ENCODE results near the gene ALPL.
A peak's percentile ranks its signal among the peaks of the same experiment; 100 is the strongest.

The ALPL gene

GRCh38 chr1:21584096-21584495 is 74.9 kb downstream of the ALPL start:
- no peak for DNase-seq

DNA sequence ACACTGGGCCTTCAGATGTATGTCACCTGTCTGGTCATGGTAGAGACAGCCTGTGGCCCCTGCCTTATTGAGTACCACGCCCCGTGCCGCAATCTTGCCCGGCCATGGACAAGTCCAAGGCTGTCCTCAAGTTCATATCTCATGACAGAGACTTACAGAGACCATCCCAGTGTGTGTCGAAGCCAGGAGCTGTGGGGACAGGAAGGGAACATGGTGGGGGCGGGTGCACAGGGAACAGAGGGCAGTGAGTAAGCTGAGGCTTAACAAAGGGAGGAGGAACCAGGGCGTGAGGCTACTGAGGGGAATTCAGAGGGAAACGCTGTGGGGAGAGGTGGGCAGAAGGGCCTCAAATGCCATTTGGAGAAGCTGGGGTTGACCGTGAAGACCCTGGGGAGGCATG is 75.8 kb downstream of the ALPL start:
- no peak for DNase-seq

DNA sequence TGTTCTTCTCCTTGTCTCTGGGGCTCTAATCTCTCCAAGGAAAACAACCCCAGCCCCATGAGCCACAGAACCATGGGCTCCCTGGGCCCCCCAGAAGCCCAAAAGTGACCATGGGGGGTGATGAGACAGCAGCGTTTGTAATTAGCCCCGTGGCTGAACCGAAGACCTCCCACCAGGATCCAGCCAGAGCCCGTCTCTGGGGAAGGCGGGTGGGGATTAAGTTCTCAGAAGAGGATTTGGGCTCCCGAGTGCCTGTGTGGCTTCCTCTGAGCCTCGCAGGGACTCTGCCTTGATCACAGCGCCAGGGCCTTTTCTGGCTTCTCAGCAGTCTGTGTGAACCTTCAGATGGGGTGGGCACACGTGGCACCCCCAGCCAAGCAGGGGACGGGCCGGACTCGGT is 77.0 kb downstream of the ALPL start:
- DNase-seq: no peak

DNA sequence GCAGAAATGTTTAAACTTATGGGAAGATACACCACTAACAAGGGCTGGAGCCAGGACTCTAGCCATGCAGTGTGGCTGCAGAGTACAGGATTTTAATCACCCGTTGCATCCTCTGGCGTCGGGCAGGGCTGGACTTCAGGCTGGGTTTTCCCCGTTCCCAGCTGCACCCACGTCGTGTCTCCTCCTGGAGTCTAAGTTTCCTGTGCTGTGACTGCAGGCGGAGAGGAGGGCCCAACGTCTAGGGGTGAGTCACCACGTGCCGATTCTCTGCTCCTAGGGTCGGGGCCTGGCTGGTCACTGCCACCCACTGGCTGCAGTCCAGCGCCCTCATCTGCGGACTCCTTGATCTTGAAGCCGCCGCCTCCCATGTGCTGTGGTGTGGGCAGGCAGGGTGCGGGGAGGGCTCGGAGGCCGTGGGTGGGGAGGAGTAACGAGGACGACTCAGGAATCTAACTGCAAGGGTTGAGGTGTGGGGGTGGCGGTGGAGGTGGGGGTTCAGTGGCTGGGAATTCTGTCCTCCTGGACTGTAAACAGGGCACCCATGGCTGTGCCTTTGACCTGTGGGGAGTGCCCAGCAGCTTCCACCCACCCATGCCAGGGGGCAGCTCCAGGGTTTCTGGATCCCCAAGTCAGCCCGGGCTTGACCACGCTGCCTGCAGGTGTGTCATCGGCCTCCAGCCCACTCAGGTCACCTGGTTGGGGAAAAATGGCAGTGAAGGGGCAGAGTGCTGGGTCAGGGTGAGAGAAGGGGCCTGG is 77.8 kb downstream of the ALPL start:
- DNase-seq: no peak

DNA sequence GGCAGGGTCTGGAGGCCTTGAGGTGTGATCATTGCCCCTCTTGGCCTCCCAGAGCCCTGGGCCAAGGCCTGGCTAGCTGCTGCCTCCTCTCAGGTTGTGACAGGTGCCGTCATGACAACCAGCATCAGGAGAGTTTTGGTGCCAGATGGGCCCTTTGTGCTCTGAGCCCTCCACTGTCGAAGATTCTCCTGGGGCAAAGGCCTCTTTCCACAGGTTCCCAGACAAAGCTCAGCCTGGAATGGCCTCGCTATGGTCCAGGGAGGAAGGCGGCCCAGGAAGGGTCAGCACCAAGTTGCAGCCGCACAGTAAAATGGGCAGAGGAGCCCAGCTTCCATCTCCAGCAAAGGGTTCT is 78.4 kb downstream of the ALPL start:
- no peak for DNase-seq

- no peak for DNase-seq
These were observed 80.4 kb downstream of the ALPL start for GRCh38 chr1:21589618-21590017.

DNA sequence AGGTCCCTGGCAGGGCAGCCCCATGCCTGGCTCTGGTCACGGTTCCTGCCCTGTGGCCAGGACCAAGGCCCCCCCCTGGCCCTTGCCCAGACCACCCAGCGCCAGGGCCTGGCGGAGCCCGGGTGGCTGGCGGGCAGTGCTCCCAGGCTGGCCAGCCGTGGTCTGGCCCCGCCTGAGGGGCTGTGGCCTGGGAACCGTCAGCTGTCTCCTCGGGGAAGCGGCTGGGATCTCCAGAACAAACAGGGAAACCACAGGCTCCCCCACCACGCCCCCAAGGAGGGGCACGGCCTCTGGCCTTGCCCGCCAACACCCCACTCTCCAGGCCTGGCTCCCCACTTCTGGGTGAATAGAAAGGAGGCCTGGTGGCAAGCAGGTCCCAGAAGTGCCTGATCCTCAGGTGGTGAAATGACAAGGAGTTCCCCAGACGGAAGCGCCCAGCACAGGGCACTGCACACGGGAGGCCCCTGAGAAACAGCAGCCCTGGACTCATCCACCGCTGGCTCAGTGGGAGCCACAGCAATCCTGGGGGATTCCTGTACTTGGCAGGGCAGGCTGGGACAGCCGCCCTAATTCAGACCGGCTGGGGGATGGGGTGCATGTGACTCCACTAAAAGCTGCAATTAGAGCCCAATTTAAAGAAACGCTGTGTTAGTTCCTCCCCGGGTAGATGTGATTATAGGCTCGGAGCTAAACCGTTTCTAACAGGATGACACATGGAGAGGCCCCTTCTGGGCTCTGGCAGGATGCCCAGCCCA is 81.1 kb downstream of the ALPL start:
- DNase-seq: no peak

DNA sequence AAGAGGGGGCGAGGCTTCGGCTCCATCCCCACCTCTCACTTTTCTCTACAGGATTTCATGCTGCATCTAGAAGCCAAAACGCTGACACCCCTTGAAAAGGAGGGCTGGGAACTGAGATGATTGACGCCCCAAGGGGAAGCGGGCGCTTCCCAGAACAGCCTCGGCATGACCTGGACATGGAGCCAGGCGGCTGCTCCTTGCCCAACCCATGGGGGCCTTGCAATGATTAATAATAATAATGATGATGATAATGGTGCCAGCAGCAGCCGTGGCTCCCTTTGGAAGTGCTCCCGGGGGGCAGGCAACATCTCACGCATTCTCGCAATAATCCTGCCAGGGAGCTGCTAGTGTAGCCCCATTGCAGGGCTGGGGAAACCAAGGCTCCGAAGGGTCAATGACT is 81.7 kb downstream of the ALPL start:
- no peak for DNase-seq

DNA sequence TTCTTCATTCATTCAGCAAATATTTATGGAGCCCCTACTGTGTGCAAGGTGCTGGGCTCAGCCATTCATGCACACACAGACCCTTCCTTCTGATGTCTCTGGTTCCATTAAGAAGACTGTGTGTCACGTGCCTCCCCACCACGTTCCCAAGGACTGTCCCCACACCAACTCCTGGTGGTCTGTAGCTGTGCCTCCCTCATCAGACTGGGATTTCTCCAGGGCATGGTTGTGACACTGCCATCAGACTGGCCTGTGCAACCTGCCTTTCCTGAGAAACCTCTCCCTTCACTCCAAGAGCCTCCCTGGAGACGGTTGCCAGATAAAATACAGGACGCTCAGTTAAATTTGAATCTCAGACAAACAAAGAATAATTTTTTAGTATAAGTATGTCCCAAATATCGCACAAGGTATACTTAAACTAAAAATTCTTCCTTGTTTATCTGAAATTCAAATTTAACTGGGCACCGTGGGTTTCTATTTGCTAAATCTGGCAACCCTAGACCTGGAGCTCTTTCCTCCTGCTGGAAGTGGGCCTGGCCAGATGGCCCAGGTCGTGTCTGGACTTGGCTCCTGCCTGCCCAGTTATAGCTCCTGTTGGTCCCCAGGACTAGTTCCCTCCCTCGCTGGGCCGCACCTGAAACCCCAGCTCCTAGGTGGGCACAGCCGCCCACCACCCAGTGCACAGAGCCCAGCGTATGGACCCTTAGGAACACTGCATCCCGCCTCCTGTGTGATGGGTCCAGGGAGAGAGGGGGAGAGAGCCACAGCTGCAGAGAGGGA is 83.1 kb downstream of the ALPL start:
- DNase-seq: no peak

- no peak for DNase-seq
These were observed 84.0 kb downstream of the ALPL start for GRCh38 chr1:21593231-21593630.

DNA sequence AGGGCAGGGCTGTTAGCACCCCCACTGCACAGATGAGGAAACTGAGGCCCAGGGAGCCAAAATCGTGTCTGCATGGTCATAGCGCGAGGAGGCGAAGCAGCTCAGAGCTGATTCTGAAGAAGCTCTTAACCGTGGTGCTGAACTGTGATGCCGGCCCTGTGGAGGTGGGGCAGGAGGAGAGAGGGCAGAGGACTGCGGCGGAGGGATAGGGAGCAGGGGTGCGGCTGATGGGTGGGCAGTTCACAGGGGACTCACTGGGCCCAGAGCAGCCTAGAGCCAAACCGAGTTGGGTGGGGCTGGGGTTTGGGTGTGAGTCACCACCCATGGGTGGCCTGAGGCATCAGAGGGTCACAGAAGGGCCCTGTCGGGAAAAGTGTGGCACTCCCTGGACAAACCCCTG is 85.3 kb downstream of the ALPL start:
- no peak for DNase-seq

GRCh38 chr1:21594935-21595897 is 86.0 kb downstream of the ALPL start:
- peak; percentile 29 to 31 for DNase-seq

DNA sequence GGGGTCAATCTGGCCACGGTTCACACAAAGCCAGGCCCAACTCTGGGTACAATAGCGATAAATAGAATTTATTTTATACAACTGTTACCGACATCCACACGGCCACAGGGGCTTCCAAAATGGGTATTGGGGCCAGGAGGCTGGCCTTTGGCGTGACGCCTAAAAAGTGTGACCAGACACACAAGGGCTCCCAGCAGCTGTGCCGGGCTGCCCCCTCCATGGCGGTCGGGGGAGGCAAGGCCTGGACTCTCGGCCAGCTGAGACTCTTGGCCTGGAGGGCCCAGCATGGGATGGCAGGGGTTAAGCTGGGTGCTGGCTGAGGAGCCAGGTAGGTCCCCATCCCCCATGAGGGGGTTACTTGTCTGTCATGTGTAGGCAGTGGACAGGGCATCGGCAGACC is 87.0 kb downstream of the ALPL start:
- DNase-seq: no peak

- no peak for DNase-seq
These were observed 87.4 kb downstream of the ALPL start for GRCh38 chr1:21596628-21597027.

DNA sequence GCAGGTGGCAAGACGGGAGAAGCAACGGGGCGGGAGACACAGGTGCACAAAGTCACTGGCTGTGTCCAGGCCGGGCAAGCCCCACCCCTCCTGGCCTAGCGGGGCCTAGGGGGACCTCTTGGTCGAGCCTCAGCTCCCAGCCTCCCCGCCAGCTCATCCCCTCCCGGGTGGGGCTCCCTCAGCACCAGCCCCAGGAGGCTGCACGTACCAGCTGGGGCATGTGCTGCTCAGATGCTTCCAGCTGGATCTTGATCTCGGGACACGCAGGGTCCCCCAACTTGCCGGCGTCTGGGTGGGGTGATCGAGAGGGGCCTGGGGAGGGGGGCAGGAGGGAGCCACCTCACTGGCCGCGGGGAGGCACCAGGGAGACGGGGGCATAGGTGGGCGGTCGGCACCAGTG is 88.5 kb downstream of the ALPL start:
- DNase-seq: no peak

- DNase-seq: no peak
These were observed 89.2 kb downstream of the ALPL start for GRCh38 chr1:21598417-21598816.

DNA sequence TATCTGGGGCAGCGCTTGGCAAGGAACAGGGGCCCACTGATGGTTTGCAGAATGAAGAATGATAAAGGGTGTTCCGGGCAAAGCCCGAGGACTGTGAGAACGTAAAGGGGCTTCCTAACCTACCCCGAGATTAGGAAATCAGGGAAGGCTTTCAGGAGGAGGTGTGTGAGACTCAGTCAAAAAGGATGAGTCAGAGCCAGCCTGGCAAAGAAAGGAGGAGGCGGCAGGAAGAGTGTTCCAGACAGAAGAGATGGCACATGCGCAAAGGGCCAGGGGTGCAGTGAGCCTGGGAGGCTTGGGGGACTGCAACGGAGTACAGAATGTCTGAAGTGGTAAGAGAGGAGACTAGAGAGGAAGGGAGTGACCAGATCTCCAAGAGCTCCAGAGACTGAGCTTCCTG is 89.7 kb downstream of the ALPL start:
- no peak for DNase-seq

GRCh38 chr1:21599402-21599801 is 90.2 kb downstream of the ALPL start:
- no peak for DNase-seq

GRCh38 chr1:21601278-21602048 is 92.2 kb downstream of the ALPL start:
- DNase-seq: no peak

GRCh38 chr1:21603177-21604138 is 94.2 kb downstream of the ALPL start:
- DNase-seq: no peak
